GM19468 (cell line): ENCODE data around the gene TBC1D1.

Experiments used
- ATAC-seq: cut with Tn5 transposase; IDR thresholded peaks from one replicate; pipeline ENCODE4 v1.9.1; 2021; ENCODE audit warnings: mild to moderate bottlenecking, moderate library complexity, moderate number of reproducible peaks; ENCODE audit not compliant: unreplicated experiment; ENCODE audit errors: extremely low read depth

The TBC1D1 gene

DNA sequence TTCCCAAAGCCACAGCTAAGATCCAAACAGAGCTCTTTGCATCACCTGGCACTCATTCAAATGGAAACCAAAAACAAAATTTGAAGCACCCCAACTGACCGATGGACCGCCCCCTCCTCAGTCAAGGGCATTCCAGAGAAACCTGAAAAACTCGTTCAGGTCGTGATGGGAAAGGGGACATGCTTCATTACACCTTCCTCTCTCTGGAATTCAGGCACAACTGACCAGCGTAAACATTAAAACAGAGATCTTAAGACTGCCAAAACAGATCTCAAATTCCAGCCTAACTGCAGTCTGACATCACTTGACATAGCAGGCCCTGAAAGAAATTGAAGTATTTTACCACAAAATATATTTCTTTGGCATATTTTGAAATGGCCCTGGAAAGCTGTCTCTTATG, 97.8 kb downstream of the TBC1D1 start:
- ATAC-seq: no peak

DNA sequence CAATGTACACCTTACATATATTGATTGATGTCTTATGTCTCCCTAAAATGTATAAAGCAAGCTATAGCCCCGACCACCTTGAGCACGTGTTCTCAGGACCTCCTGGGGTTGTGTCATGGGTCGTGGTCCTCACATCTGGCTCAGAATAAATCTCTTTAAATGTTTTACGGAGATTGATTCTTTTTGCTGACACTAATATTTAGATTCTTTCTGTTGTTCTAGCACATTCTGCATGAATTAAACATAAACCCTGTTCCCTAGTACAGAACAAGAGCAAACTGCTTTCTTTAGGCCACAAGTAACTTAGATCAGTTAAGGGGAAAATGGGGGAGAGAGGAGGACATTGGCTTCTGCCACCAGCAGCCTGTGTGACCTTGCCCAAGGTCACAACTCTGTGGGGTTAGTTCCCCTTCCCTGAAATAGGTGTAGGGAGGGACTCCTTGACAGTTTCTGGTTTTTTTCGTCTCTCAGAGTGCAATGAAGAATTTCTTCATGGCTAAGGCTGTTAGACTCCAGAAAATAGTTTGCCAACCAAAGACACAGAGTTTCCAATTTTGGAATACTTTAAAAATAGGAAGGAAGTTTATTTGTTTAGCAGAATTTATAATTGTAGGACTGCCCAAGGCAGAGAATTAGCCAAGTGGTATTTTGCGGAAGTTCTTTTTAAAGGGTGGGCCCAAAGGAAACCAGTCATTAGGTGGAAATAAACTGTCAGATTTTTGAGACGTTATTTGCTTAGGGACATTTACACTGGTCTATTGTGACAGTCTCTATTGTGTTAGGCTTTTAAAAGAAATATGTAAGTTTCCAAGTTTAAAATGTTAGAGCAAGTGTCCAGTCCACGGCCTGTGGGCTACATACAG, 98.7 kb downstream of the TBC1D1 start:
- no peak for ATAC-seq

DNA sequence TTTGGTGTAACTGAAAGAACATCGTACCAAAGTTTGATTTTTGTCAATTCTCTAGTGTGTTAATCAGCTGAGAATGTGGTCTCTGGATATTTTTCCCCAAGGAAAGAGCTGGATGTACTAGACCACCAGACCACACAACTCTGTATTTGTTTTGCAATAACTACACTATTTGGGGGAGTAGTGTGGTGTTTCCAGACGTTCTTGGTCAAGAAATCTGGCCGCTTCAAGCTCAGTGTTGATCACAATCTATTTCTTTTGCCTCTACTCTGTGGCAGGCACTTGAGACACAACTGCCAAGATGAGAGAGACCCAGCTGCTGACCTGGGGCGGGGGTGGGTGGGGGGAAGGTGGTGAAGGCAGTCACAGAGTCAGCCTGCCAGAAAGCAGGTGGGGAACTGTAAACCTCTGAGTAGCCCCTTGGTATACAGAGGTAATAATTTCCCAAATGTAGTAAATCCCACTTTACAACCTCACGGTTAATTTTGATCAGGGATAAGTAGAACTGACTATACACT, 99.9 kb downstream of the TBC1D1 start:
- ATAC-seq: no peak

DNA sequence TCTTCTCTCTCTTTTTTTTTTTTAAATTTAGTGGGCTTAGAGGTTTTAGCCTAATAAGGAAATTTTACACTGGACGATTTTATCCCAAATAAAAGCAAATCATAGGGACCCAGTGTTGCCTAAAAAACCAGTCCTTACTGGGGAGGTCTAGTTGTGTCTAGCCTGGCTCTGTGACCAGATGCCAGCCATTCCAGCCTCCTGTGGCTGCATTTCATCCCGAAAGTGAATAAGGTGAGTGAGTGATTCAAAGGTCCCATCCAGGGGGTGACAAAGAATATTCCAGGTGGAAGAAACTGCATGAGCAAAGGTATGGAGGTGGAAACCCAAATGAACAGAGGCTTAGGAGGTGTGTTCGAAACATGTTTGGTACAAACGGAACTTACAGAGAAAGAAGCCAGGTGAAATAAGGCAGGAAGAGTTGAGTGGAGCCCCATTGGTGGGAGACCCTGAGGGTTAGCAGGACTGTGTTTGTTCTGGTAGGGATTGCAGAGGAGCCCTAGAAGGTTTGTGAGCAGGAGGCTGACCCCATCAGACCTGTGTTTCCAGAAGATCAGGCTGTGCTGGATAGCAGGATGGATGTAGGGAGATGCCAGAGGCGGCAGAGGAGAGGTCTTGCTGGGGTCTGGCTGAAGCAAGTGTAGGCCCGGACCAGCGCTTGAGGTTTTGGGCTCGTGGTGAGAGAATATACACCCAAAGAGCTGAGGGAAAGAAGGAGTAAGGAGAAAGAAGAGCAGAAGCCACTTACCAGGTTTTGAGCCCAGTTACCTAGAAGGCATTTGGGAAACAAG, 100.9 kb downstream of the TBC1D1 start:
- ATAC-seq: no peak

DNA sequence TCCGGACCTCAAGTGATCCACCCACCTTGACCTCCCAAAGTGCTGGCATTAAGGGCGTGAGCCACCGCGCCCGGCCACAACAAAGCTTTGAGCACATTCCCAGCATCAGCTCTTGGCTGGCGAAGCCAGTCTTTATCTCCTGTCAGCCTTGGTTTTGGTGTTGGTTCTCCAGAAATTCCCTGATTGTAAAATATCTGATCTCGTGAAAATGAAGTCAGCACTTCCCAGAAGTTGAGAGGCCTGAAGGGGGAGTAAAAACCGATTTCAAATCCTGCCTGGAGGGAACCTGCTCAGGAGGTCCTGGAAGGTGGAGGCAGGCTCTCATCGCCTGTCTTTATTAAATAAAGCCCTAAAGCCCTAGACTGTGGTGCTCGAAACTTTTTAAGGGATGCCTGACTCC, 102.9 kb downstream of the TBC1D1 start:
- ATAC-seq: no peak

DNA sequence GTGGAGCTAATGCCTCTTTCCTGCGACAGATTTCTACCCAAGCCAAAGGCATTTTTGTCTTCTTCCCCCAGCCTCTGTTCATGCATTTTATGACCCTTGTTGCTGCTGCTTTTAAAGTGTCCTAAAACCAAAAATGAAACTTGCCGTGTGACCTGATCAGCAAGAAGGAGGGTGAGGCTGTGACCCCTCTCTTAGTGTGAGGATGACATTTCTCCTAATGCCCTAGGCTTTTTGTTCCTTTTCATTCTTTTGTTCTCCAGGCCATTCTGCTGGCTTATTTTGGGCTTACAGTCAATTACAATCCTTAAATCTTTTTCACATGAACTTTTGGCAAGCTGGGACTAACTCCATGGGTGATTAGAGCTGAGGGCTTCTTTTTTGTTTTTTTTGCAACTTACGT, 103.7 kb downstream of the TBC1D1 start:
- ATAC-seq: no peak

DNA sequence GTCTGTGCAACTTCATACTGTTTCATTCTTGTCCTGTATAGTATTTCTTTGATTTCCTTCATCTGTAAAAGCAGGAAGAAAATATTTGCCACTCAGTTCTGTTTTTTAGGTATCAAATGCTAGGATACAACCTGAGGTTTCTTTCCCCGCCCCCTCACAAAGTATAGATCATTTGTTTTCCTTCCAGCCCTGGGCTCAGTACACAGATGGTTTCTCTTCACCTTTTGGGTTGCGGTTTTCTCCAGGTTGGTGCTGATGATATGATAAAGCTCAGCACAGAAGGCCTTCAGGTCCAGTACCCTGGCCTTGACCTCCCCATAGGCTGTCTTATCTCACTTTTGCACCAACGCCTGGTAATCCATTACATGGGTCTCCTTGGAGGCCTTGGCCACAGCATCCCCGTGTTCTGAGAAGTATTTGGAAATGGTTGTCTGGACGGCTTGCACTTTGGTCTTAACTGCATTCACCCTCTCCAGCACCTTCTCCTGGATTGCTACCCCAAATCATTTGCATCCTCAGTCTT, 104.5 kb downstream of the TBC1D1 start:
- ATAC-seq: no peak

DNA sequence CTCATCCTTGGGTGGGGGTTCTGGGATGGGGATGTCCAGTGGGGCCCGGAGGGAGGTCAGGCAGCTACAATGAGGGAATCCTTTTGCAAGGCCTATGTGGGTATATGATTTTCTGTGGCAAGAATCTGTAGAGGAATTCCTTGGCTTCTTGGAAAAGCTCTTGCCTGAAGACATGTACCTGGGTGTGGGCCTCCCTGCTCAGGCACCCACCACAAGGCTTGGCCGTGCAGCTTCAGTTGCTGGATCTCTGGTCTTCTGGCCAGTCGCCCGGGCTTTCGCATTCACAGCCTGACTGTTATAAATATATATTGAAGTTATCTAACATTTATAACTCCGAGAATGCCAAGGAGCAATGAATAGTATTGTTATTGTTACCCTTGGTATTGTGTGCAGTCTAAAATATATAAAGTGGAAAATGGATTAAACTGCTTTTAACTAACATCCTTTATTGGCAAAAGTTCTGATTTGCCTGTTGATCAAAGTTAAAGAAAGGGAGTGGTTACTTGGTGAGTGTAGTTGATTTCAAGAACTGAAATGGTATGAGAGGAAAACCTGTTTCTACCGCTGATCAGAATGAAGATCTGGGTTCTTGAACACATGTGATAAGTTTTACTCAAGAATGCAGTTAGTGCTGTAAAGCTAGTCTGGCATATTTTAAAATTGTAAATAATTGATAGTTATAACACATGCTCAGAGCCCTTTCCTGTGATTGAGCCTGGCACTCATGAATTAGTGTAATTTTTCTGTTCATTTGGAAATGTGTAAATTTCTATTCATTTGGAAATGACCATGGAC, 105.3 kb downstream of the TBC1D1 start:
- no peak for ATAC-seq

DNA sequence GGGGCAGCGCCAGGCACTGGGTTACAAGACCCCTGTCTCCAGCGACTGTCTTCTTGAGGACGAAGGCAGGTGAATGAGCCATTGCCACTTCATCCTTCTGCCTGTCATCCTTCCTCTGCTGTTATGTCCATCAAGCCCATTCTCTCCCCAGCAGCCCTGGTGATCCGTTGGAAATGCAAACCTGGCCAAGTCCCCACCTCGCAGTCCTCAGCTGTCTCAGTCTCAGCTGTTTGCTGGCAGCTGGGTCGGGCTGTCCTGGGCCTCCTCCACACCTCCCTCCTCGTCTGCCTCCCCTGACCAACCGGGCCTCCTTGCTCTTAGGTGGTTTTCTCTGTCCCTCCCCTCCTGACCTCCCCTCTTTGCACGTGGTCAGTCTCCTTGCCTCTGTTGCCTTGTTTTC, 107.3 kb downstream of the TBC1D1 start:
- ATAC-seq: no peak

DNA sequence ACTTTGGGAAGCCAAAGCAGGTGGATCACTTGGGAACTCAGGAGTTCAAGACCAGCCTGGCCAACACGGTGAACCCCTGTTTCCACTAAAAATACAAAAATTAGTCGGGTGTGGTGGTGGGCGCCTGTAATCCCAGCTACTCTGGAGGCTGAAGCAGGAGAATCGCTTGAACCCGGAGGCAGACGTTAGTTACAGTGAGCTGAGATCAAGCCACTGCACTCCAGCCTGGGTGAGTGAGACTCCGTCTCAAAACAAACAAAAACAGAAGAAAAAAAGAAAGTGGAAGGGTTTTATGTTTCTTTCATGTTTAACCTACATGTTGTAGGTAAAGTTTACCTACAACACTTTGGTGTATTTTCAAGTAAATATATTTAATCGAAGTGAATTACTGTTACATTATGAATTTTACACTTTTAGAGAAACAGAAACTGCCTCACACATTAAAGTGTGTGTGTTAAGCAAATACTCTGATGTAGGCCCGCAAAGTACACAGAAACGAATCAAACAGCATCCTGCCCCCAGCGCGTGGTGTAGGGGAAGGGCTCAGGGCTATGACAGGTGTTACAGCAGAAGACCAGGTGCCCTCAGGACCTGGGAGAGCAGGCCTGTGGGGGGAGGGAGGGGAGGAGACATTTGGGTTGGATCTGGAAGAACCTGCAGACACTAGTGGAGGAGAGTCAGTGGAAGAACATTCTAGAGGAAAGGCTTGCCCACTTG, 108.3 kb downstream of the TBC1D1 start:
- no peak for ATAC-seq

DNA sequence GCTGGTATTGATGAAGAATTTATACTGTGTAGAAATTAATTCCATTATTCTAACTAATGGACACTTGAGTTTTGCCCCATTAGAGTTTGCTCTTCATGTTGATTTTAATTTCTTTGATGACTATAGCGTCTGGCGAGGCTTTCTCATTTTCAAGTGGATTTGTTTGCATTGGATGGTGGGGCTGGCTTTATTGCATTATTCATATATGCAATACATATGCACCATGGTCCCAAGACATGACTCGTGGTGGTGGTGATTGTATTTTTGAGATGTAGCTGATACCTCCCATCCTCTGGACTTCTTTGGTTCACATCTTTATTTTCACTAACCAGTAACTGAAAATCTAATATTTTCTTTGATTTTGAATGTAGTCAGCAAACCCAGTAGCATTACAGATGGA, 109.1 kb downstream of the TBC1D1 start:
- ATAC-seq: no peak

DNA sequence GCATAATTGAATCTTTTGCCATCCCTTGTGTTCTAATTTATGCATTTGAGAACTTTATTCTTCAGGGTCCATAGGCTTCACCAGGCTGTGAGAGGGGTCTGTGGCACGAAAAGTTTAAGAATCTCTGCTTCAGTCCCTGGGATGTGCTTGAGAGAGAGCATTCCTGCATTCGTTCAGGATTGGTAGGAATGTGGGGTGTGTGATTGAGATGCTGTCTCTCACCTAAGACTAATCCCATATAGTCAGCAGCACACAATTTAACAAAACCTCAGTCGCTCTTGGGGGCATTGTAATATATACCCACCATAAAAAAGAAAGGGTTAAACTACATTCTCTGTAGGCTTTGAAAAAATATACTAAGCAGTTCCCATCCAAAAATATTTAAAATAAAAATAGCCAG, 111.0 kb downstream of the TBC1D1 start:
- no peak for ATAC-seq

DNA sequence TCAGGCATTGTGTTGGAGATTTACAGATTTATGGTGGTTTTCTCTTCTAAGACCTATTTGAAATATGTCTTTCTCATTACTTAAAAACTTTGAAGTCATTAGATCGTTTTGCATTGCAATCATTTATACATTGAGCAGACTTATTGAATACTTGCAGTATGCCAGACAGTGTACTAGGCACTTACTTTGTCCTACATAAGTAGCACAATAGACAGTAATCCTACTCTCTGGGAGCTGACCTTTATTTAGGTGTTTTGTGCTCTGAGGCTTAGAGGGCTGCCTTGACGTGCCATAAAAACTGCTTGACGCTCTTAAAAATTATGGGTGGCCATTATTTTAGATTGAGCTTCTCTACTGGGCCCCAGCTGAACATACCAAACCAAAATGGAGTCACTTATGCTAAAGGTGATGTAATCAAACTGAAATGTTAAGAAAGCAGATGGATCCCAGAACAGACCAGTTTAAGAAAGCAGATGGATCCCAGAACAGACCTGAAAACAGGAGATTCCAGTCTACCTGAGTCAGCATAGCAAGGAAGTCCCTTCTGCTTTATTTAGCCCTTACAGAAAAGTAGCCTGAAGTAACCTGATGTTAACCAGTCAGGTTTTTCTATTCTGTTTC, 111.7 kb downstream of the TBC1D1 start:
- ATAC-seq: no peak

DNA sequence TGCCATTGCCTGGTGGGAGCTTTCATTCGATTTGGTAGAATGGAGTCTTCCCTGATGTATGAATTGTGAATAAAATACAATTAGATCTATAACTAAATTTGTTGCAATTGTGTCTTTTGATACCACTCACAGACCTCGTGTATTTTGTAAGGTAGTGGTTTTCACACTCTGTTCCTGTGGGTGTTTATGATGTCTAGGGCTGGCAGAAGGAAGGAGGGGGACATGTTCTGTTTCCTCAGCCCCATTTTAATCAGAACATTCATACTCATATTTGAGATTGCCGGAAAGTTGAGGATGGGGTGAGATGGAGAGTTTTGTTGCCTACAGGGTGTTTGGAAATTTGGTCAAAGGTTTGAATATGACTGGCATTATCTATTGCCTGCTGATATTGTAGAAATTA, 112.2 kb downstream of the TBC1D1 start:
- no peak for ATAC-seq

DNA sequence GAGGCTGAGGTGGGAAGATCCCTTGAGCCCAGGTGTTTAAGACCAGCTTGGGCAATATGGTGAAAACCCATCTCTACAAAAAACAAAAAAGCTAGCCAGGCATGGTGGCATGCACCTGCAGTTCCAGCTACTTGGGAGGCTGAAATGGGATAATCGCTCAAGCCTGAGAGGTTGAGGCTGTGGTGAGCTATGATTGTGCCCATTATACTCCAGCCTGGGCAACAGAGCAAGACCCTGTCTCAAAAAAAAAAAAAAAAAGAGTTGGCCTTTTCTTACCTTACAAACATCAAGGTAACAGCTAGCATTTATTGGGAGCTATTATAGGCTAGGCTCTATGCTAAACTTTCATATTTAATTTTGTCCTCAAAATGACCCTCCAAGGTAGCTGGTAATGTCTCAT, 112.7 kb downstream of the TBC1D1 start:
- no peak for ATAC-seq

DNA sequence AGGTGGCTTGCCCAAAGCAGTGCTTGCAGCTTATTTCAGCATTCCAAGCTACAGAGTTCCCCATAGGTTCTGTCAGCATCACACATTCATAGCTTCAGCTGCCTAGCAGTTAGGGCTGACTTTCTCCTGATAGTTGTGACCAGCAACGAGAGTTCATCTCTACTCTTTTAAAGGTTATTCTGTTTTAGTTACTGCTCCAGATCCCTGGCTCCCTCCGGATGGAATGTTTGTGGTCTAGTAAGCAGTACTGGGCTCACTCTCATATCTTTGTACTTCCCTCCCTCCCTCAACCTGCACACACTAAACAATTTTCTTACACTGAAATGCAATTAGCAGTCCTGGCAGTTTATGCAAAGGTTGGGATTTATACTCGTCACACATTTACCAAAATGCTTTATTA, 113.2 kb downstream of the TBC1D1 start:
- ATAC-seq: no peak

DNA sequence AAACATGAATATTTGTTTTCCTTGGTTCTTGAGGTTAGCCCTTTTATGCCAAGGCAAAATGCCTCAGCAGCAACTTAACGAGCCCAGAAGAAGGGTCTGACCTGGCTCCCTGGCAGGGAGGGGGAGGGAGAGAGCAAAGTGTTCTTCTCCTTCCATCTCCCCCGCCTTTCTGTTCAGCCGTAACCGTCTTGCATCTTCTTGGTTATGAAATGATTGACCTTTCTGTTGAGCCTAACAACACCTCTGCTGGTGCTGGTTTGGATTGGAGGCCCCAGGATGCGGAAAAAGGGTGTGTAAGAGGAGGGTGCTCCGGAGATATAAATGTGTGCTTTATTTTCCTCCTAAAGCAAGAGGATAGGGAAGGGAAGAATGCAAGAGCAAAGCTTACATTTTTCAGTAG, 114.0 kb downstream of the TBC1D1 start:
- no peak for ATAC-seq

DNA sequence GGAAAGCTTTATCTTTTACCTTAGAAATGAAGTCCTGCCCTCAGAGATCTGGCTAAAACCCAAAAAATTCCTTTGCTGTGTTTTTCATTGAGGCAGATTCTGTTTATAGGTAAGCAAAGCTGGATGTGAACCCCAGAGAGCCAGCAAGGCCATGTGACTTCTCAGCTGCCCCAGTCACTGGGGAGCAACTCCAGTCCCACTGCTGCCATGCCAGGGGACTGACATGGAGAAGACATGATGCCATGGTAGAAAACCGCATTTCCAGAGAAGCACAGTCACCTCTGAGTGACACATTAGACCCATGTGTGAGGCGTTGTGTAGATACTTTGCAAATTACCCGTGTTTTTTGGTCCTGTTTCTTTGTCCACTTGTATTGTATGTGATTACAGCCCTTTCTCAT, 114.8 kb downstream of the TBC1D1 start:
- ATAC-seq: no peak

DNA sequence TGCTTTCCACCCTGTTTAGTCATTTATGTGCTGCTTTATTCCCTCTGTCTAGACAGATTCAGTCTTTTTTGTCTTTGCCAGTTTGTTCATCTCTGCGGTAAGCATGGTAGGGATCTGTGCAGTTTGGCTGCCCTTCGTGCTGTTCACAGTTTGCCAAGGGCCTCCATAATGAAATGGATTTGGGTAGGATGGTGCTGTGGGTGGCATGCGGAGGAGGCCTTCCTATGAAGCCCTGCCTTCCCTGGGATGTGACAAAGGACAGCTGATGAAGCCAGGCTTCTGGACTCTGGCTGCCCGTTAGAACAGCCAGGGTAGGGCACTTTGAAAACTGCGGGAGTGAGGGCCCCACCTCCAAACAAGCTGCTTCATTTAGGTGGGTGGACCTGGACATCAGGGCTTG, 116.8 kb downstream of the TBC1D1 start:
- ATAC-seq: no peak
